Stimulated activated CD8-positive, alpha-beta memory T cell treated with anti-CD3 and anti-CD28 coated beads, Interleukin-12 subunit alpha, Interleukin-12 subunit beta, amount 100 ng/mL, for 24 hours (primary cell): ENCODE measurements around the gene UGP2.
"Not testable (repeated sequence)": the region's sequence is repeated elsewhere in the genome, so short reads cannot be mapped to it uniquely, and the experiment has no call there.

Experiments
- DNase-seq: peaks from one replicate; pipeline ENCODE4 v3.0.0-alpha.2; 2020; ENCODE audit errors: extremely low read depth

The UGP2 gene

DNA sequence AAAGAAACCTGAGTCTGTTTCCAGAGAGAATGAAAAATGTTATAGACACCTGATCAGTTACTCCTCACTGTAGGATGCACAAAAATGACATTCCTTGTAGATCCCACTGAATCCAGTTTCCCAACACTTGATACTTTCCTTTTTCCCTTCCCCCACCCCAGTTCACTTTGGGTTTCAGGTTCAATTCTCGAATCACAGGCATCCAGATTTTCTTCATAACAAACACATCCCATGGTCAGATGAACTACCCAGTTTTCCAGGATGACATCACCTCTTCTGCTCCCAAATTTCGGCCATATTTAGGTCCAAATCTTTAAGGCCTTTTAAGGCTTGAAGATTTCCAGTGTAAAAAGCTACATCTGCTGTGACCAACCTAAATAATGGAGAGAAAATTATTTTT, 51.5 kb downstream of the UGP2 start:
- no peak for DNase-seq

DNA sequence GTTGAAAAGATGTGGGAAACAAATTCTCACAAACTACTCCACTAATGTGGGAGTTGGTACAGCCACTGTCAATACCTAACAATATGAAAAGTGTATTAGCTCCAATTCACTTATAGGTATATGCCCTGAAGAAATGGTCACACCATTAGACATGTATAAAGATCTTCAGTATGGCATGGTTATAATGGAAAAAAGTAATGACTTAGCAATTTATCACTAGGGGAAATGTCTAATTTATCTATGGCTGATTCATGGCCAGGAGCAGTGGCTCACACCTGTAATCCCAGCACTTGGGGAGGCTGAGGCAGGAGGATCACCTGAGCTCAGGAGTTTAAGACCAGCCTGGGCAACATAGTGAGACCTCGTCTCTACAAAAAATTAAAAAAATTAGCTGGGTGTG, 52.5 kb downstream of the UGP2 start:
- no peak for DNase-seq

DNA sequence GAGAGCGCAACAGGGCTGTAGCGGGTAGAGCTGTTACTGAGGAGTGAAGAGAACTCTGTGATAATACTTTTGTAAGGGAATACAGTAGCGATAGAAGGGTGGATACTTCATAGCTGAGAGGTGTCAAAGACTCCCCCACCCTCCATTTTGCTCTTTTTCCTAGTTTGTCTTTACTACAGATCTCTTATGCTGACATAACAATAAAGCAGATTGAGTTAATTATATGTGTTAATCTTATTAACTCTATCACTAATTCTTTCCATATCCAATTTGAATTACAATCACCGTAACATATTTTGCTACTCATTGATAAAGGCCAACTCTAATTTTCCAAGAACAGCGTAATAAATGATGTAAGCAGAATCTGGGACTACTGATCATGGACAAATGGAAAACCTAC, 57.1 kb downstream of the UGP2 start:
- DNase-seq: no peak

DNA sequence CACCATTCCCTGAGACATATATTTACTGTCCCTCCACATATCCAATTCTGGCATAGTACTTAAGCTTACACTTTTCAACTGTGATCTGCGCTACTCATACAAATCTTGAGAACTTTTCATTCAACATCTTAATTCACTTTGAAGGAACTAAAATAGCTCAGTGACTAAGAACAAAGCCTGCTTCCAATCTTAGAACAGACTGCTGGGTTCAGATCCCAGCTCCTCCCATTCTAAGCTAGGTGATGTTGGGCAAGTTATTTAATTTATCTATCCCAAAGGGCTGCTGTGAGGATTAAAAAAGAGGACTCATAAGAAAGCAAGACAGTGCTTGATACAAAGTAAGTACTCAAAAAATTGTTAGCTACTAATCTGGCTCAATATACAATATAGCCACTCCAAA, 57.9 kb downstream of the UGP2 start:
- no peak for DNase-seq

DNA sequence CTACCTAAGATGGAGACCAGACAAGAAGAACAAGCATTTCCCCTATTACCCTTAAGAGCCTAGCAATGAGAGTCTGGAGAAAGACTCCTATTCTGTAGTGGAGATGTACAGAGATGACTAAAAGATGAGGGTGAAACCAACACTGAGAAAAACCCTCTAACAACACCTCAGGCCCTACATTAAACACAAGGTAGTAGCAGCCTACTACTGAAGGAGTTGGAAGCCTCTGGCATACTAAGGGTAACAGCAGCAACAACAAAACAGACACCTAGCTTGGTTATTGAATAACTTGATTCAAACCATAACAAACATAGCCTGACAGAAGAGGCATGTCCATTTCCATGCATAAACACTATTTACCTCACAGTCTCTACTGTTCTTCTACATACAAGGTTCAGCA, 60.5 kb downstream of the UGP2 start:
- no peak for DNase-seq

DNA sequence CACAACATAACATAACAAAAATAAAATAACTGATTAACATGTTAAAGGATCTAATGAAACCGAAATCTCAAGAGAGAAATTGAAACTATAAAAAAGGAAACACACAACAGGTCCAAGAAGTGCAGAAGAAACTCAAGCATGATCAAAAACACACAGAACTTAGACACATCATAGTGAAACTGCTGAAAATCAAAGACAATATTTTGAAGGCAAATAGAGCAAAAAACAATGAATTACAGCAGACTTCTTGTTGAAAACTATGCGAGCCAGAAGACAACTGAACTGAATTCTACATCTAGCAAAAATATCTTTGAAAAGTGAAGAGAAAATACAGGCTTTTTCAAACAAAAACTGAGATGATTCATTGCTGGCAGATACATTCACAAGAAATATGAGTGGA, 61.3 kb downstream of the UGP2 start:
- DNase-seq: no peak

DNA sequence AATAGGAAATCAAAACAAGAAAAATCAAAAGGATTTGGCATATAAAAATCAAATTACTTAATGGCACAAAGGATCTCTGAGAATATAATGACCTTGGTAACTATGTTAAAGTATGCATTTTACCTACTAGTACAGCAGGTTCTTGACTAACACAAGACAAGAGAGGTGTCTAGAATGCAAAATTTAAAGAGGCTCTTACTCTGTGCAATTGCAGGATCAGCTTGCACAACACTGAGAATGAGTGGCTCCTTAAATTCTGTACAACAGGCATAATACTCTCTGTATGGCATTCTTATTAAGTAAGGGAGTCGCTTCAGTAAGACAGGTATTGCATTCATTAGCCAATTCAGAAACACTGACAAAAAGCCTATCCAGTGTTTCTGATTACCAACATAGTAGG, 72.6 kb downstream of the UGP2 start:
- no peak for DNase-seq

DNA sequence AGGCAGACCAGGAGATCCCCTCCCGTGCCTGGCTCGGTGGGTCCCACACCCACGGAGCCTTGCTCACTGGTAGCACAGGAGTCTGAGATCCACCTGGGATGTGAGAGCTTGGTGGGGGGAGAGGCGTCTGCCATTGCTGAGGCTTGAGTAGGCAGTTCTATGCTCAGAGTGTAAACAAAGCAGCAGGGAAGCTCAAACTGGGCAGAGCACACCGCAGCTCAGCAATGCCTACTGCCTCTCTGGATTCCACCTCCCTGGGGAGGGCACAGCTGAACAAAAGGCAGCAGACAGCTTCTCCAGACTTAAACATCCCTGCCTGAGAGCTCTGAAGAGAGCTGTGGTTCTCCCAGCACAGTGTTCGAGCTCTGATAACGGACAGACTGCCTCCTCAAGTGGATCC, 85.1 kb downstream of the UGP2 start:
- no peak for DNase-seq

DNA sequence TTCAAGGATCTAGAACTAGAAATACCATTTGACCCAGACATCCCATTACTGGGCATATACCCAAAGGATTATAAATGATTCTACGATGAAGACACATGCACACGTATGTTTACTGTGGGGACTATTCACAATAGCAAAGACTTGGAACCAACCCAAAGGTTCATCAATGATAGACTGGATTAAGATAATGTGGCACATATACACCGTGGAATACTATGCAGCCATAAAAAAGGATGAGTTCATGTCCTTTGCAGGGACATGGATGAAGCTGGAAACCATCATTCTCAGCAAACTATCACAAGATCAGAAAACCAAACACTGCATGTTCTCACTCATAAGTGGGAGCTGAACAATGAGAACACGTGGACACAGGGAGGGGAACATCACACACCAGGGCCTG, 90.4 kb downstream of the UGP2 start:
- not testable (repeated sequence) for DNase-seq
